Pancreas (tissue), 10 donors: ENCODE results near the gene ARIH1. TPM values are rescaled to one million over a fixed set of nuclear protein-coding genes. Genes with fewer than 3 reads are reported as not detected.

ENCODE experiments used
- ATAC-seq, 4 donors: fragments of 200-7000 bp; cut with Tn5 transposase; one replicate each; pipeline versions ENCODE4 v1.8.0 to v1.9.1; 2020; ENCODE audit warnings: mild to moderate bottlenecking in 4 of 4, moderate library complexity in 4 of 4
- DNase-seq, 6 donors: peaks; one replicate each; pipeline ENCODE4 v3.0.0-alpha.2; 2020
- FAIRE-seq: peaks from 2 replicates; lab custom pipeline; 2012; peaks lifted over from hg19 to GRCh38; lab: Jason Lieb, UNC
- H3K27ac ChIP-seq, 4 donors: fragments of 200-600 bp; sonication (generic); 1 replicate in 3 of 4; 2 replicates in 1 of 4; pipeline versions ENCODE4 v1.5.0 to v1.8.0; 2020
- H3K27me3 ChIP-seq, 4 donors: fragments of 200-600 bp; one replicate each; pipeline ENCODE4 v1.8.0; 2021
- H3K36me3 ChIP-seq, 3 donors: fragments of 200-600 bp; sonication (generic) in 1 of 3; one replicate each; pipeline versions ENCODE4 v1.5.0 to v1.8.0; 2020 to 2021
- H3K4me1 ChIP-seq, 3 donors: fragments of 200-600 bp; one replicate each; pipeline ENCODE4 v1.8.0; 2021
- H3K4me3 ChIP-seq, 4 donors: fragments of 200-600 bp; sonication (generic) in 2 of 4; one replicate each; pipeline versions ENCODE4 v1.5.0 to v1.8.0; 2020 to 2021
- H3K9me3 ChIP-seq, 4 donors: fragments of 200-600 bp; one replicate each; pipeline ENCODE4 v1.8.0; 2021
- CTCF ChIP-seq, 4 donors: fragments of 200-600 bp; sonication (generic) in 3 of 4; IDR thresholded peaks; one replicate each; pipeline versions ENCODE4 v1.5.0 to v1.8.0; 2021; ENCODE audit warnings: antibody characterized with exemption in 4 of 4
- WGBS, 2 donors: extraction: QIAGEN DNeasy Blood & Tissue Kit; methylation state at CpG; one replicate each; pipeline ENCODE4 v1.1.7; 2013; 5-methylcytosine and 5-hydroxymethylcytosine counted together
- intact Hi-C, 3 donors: fragments of 100-400 bp; cut with DNase I; formaldehyde crosslinking; loops; one replicate each; pipeline versions ENCODE4 v1.11.1 to v1.14.2; 2022
- polyA plus RNA-seq, 2 donors: library from polyadenylated mRNA; stranded (reverse); fragments of 200-250 nt; gene quantifications; one replicate each; pipeline ENCODE4 v1.2.3, GENCODE V29; 2013
- total RNA-seq, 6 donors: library from RNA; stranded (reverse); fragmentation: NEBNext Ultra II Directional in 4 of 6; extraction: Animal tissue kit (Norgen Biotek cat#: 25700) in 4 of 6; gene quantifications; one replicate each; pipeline versions ENCODE4 v1.2.1 to v1.2.4, GENCODE V29; 2021 to 2023
- donor health status: healthy with polysubstance abuse.
- donor health status: DM: no; HTN: no; CAD: no; lungs with moderate emphysema.
- donor health status: DM: no; HTN: no; CAD: no.
- donor health status: control.
- donor health status: control.
- donor health status: Bipolar disorder and iron deficiency.
- donor health status: DM: yes; HTN: yes; CAD: no.
- donor health status: DM: no; HTN: no; CAD: no.
- donor health status: DM: no; HTN: no; CAD: no.
- donor health status: DM: yes; HTN: yes; CAD: no.

Gene ARIH1
- total and polyA plus RNA-seq, 8 donors: 11.5 to 91.3 (median 66.6) TPM

GRCh38 chr15:72496783-72497182 is 22.7 kb downstream of the ARIH1 start:
- H3K27me3 ChIP-seq: no peaks in the 10 kb centered on the region
- H3K36me3 ChIP-seq: no peaks in the 10 kb centered on the region
- intact Hi-C loops: no loop called here
- H3K4me1 ChIP-seq: peaks cover 22 to 46% (median 41%) of the 10 kb centered on the region in 3 donors
- H3K4me3 ChIP-seq: no peak overlapping the region
- TF ChIP-seq CTCF (IDR thresholded peaks at IDR 0.05): no peak
- FAIRE-seq (no peak), ATAC-seq (no peak), DNase-seq (no peak)
- H3K9me3 ChIP-seq: no peaks in the 10 kb centered on the region
- no peak overlapping the region for H3K27ac ChIP-seq
- 73 to 74% methylated on average over 2 of the region's 2 CpGs for WGBS, 2 donors

GRCh38 chr15:72497402-72497801 is 23.3 kb downstream of the ARIH1 start:
- no peaks in the 10 kb centered on the region for H3K27me3 ChIP-seq
- intact Hi-C loops: no loop called here
- H3K4me1 ChIP-seq: peaks cover 19 to 43% (median 35%) of the 10 kb centered on the region in 3 donors
- no peaks in the 10 kb centered on the region for H3K36me3 ChIP-seq
- FAIRE-seq: peak; percentile 9
- DNase-seq: no peak
- H3K4me3 ChIP-seq: no peak overlapping the region
- H3K9me3 ChIP-seq: no peaks in the 10 kb centered on the region
- 69 to 88% methylated on average over 1 of the region's 1 CpG for WGBS, 2 donors
- no peak for TF ChIP-seq CTCF (IDR thresholded peaks at IDR 0.05)
- no peak overlapping the region for H3K27ac ChIP-seq
- no peak for ATAC-seq

GRCh38 chr15:72502220-72502809 is 28.2 kb downstream of the ARIH1 start:
- H3K9me3 ChIP-seq: no peaks in the 10 kb centered on the region
- no peak overlapping the region for H3K4me3 ChIP-seq
- no peaks in the 10 kb centered on the region for H3K36me3 ChIP-seq
- TF ChIP-seq CTCF (IDR thresholded peaks at IDR 0.05): no peak
- DNase-seq (no peak), ATAC-seq (peak in 1 of 4 donors; percentile 32), FAIRE-seq (no peak)
- no peaks in the 10 kb centered on the region for H3K27me3 ChIP-seq
- 75 to 80% methylated on average over 5 of the region's 5 CpGs for WGBS, 2 donors
- peaks cover 0 to 8% (median 4%) of the 10 kb centered on the region in 3 donors for H3K4me1 ChIP-seq
- H3K27ac ChIP-seq: no peak overlapping the region
- intact Hi-C loops: no loop called here

GRCh38 chr15:72503147-72503546 is 29.0 kb downstream of the ARIH1 start:
- H3K9me3 ChIP-seq: no peaks in the 10 kb centered on the region
- DNase-seq: no peak
- H3K27me3 ChIP-seq: no peaks in the 10 kb centered on the region
- intact Hi-C loops: no loop called here
- no peak overlapping the region for H3K4me3 ChIP-seq
- WGBS, 2 donors: 50 to 70% methylated on average over 1 of the region's 1 CpG
- no peak for ATAC-seq
- no peak overlapping the region for H3K27ac ChIP-seq
- H3K36me3 ChIP-seq: no peaks in the 10 kb centered on the region
- no peak for TF ChIP-seq CTCF (IDR thresholded peaks at IDR 0.05)
- H3K4me1 ChIP-seq: peaks cover 0 to 14% (median 4%) of the 10 kb centered on the region in 3 donors
- FAIRE-seq: no peak

GRCh38 chr15:72507402-72508092 is 33.4 kb downstream of the ARIH1 start:
- no peaks in the 10 kb centered on the region for H3K9me3 ChIP-seq
- no peak overlapping the region for H3K27ac ChIP-seq
- no peaks in the 10 kb centered on the region for H3K27me3 ChIP-seq
- intact Hi-C loops: no loop called here
- FAIRE-seq (no peak), DNase-seq (no peak), ATAC-seq (no peak)
- no peak overlapping the region for H3K4me3 ChIP-seq
- H3K4me1 ChIP-seq: peaks cover 0 to 12% (median 5%) of the 10 kb centered on the region in 3 donors
- no peaks in the 10 kb centered on the region for H3K36me3 ChIP-seq
- WGBS, 2 donors: 45 to 58% methylated on average over 1 of the region's 1 CpG
- TF ChIP-seq CTCF (IDR thresholded peaks at IDR 0.05): no peak
